Kasumi-1 (cell line): ENCODE data around the gene MIEF1.
"Not testable (repeated sequence)": the region's sequence is repeated elsewhere in the genome, so short reads cannot be mapped to it uniquely, and the experiment has no call there.

Experiments
- DNase-seq, 2 experiments: peaks; one replicate each; lab custom pipeline; 2025; lab: John Stamatoyannopoulos, UW

Gene MIEF1

GRCh38 chr22:39489094-39490068, 12.7 kb upstream of the MIEF1 start:
- DNase-seq: no peak

- peak; percentile 82 to 86 for DNase-seq
Measured at GRCh38 chr22:39490135-39490798, 11.8 kb upstream of the MIEF1 start.

GRCh38 chr22:39490966-39491680, 11.0 kb upstream of the MIEF1 start:
- no peak for DNase-seq

GRCh38 chr22:39491696-39492095, 10.4 kb upstream of the MIEF1 start:
- no peak for DNase-seq

- DNase-seq: no peak
Measured at GRCh38 chr22:39492186-39492585, 9.9 kb upstream of the MIEF1 start.

- DNase-seq: no peak
Measured at GRCh38 chr22:39493759-39494158, 8.3 kb upstream of the MIEF1 start.

- no peak for DNase-seq
Measured at GRCh38 chr22:39494471-39495120, 7.5 kb upstream of the MIEF1 start.

GRCh38 chr22:39496131-39496838, 5.8 kb upstream of the MIEF1 start:
- DNase-seq: peak; percentile 82 to 88

GRCh38 chr22:39497429-39497828, 4.7 kb upstream of the MIEF1 start:
- no peak for DNase-seq

GRCh38 chr22:39498368-39498767, 3.7 kb upstream of the MIEF1 start:
- no peak for DNase-seq

- DNase-seq: no peak
Measured at GRCh38 chr22:39498802-39499201, 3.3 kb upstream of the MIEF1 start.

GRCh38 chr22:39500101-39500500, 2.0 kb upstream of the MIEF1 start:
- DNase-seq: no peak

GRCh38 chr22:39501644-39502108, 414 bp upstream of the MIEF1 start:
- no peak for DNase-seq

GRCh38 chr22:39502789-39503409, 809 bp downstream of the MIEF1 start:
- peak in 1 of 2 experiments; percentile 16 for DNase-seq

- no peak for DNase-seq
Measured at GRCh38 chr22:39503630-39504029, 1.5 kb downstream of the MIEF1 start.

GRCh38 chr22:39504071-39504470, 2.0 kb downstream of the MIEF1 start:
- no peak for DNase-seq

GRCh38 chr22:39507021-39507420, 4.9 kb downstream of the MIEF1 start:
- not testable (repeated sequence) for DNase-seq

GRCh38 chr22:39508393-39508792, 6.3 kb downstream of the MIEF1 start:
- no peak for DNase-seq

- no peak for DNase-seq
Measured at GRCh38 chr22:39510529-39511149, 8.5 kb downstream of the MIEF1 start.

GRCh38 chr22:39511226-39511625, 9.1 kb downstream of the MIEF1 start:
- no peak for DNase-seq
